ENCODE measurements around the gene VPS39. TPM values are rescaled to one million over a fixed set of nuclear protein-coding genes. Genes with fewer than 3 reads are reported as not detected.

Gene VPS39, protein sequence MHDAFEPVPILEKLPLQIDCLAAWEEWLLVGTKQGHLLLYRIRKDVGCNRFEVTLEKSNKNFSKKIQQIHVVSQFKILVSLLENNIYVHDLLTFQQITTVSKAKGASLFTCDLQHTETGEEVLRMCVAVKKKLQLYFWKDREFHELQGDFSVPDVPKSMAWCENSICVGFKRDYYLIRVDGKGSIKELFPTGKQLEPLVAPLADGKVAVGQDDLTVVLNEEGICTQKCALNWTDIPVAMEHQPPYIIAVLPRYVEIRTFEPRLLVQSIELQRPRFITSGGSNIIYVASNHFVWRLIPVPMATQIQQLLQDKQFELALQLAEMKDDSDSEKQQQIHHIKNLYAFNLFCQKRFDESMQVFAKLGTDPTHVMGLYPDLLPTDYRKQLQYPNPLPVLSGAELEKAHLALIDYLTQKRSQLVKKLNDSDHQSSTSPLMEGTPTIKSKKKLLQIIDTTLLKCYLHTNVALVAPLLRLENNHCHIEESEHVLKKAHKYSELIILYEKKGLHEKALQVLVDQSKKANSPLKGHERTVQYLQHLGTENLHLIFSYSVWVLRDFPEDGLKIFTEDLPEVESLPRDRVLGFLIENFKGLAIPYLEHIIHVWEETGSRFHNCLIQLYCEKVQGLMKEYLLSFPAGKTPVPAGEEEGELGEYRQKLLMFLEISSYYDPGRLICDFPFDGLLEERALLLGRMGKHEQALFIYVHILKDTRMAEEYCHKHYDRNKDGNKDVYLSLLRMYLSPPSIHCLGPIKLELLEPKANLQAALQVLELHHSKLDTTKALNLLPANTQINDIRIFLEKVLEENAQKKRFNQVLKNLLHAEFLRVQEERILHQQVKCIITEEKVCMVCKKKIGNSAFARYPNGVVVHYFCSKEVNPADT
- total RNA-seq, result 100 to 1,000 TPM; 120 to 135 TPM
- polyA plus RNA-seq (ENCODE audit: insufficient read depth, low read depth, low replicate concordance), result 71.8 TPM
- long read RNA-seq, donor 1, full-length matches to known transcripts, result 38 of 43 reads
- long read RNA-seq, donor 1, partial matches to known transcripts, result 5 of 43 reads
- long read RNA-seq, donor 1, other reads (novel, unspliced or antisense), result 0 of 43 reads
- long read RNA-seq, donor 2, full-length matches to known transcripts, result 24 of 24 reads
- long read RNA-seq, donor 2, partial matches to known transcripts, result 0 of 24 reads
- long read RNA-seq, donor 2, other reads (novel, unspliced or antisense), result 0 of 24 reads

DNA sequence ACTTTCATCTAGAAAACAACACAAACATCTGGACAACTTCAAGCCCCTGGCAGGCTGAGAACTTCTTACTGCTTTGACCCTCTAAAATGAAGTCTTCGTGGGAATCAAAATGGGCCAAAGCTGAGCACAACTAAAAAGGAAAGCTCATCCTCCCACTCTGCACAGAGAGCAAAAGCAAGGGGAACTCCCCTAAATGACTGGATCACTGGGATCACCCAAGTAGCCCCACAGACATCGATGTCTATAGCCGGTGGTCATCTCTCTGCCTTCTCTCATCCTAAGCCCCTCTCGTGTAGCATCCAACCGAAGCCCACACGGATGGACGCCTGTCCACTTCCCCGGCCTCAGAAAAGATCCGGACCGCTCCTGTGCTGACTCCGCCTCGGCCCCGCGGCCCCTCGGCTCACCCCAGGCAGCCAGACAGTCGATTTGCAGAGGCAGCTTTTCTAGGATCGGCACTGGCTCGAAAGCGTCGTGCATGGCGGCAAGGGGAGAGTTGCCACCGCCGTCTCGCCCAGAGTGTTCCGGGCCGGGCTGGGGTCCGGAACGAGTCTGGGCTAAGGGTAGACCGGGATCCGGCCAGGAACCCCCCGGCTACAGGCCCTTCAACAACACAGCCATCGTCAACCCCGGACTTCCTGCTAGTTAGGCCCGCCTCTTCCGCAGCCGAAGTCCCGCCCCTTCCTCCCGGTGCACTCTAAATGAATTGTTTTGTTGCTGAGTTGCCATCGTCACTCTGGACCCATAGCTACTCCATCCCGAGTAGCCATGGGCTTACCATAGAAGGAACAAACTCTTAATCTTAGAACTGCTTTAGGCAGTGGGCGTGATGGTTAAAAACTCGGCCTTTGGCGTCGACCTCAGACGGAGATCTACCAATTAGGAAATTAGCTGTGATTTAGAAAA lies at the start of gene VPS39:
Gene VPS39 (minus strand): TSS at position 631 of the 906 bp plus-strand sequence. CDS start 151 bp downstream, at position 480.
- DNase-seq, result peak; percentile 93
- Histone ChIP-seq H3K27me3 (no peaks in the 10 kb centered on the region), H3K4me1 (peaks cover 8% of the 10 kb centered on the region), H3K27ac (peak within 1 kb of the TSS; percentile 21 to 46), H3K9me3 (no peaks in the 10 kb centered on the region), H3K4me3 (peak within 1 kb of the TSS; percentile 72 to 73), H3K36me3 (ENCODE audit: low read depth, missing control alignments) (no peaks in the 10 kb centered on the region)
- 1% methylated on average over 41 to 45 of the region's 45 CpGs for WGBS, 2 donors
- peak; percentile 20 for TF ChIP-seq POLR2A (IDR thresholded peaks at IDR 0.05)
- TF ChIP-seq, protein P1, sequence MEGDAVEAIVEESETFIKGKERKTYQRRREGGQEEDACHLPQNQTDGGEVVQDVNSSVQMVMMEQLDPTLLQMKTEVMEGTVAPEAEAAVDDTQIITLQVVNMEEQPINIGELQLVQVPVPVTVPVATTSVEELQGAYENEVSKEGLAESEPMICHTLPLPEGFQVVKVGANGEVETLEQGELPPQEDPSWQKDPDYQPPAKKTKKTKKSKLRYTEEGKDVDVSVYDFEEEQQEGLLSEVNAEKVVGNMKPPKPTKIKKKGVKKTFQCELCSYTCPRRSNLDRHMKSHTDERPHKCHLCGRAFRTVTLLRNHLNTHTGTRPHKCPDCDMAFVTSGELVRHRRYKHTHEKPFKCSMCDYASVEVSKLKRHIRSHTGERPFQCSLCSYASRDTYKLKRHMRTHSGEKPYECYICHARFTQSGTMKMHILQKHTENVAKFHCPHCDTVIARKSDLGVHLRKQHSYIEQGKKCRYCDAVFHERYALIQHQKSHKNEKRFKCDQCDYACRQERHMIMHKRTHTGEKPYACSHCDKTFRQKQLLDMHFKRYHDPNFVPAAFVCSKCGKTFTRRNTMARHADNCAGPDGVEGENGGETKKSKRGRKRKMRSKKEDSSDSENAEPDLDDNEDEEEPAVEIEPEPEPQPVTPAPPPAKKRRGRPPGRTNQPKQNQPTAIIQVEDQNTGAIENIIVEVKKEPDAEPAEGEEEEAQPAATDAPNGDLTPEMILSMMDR (IDR thresholded peaks at IDR 0.05), result no peak
- intact Hi-C loops (cut with DNase I; ENCODE audit: low total_unique reads), result no loop called here

DNA sequence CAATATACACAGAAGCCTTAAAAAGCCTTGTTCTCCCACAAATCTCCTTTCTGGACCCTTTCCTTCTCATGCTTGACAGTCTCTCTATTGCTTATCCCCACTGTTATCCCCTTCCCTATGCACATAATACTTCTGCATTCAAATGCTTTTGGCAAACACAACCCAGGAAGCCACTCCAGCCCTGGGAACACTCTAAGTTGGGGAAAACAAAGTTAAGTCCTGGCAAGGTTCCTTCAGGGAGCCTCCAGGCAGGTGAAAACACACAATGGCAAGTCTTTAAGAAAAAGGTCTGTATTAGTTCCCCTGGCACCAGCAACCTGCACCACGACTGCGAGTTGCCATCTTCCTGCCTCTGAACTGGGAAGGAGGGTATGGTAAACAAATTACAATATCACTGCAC lies 45.2 kb upstream of the VPS39 start:
- H3K4me1 ChIP-seq, result no peaks in the 10 kb centered on the region
- H3K36me3 ChIP-seq (ENCODE audit: low read depth, missing control alignments), result no peaks in the 10 kb centered on the region
- H3K27me3 ChIP-seq, result no peaks in the 10 kb centered on the region
- no peak overlapping the region for H3K27ac ChIP-seq
- no peak for DNase-seq
- H3K9me3 ChIP-seq, result no peaks in the 10 kb centered on the region
- intact Hi-C loops (cut with DNase I; ENCODE audit: low total_unique reads), result no loop called here
- TF ChIP-seq, protein P1 (IDR thresholded peaks at IDR 0.05), result no peak
- TF ChIP-seq POLR2A (IDR thresholded peaks at IDR 0.05), result no peak
- 93 to 96% methylated on average over 2 of the region's 2 CpGs for WGBS, 2 donors
- no peak overlapping the region for H3K4me3 ChIP-seq

GRCh38 chr15:42240823-42241222 lies 32.7 kb upstream of the VPS39 start:
- intact Hi-C loops (cut with DNase I; ENCODE audit: low total_unique reads), result no loop called here
- H3K4me3 ChIP-seq, result no peak overlapping the region
- no peak overlapping the region for H3K27ac ChIP-seq
- no peak for DNase-seq
- no peaks in the 10 kb centered on the region for H3K27me3 ChIP-seq
- no peaks in the 10 kb centered on the region for H3K36me3 ChIP-seq (ENCODE audit: low read depth, missing control alignments)
- no peak for TF ChIP-seq POLR2A (IDR thresholded peaks at IDR 0.05)
- TF ChIP-seq, protein P1 (IDR thresholded peaks at IDR 0.05), result no peak
- no peaks in the 10 kb centered on the region for H3K4me1 ChIP-seq
- WGBS, 2 donors, result 91 to 100% methylated on average over 1 of the region's 1 CpG
- no peaks in the 10 kb centered on the region for H3K9me3 ChIP-seq

DNA sequence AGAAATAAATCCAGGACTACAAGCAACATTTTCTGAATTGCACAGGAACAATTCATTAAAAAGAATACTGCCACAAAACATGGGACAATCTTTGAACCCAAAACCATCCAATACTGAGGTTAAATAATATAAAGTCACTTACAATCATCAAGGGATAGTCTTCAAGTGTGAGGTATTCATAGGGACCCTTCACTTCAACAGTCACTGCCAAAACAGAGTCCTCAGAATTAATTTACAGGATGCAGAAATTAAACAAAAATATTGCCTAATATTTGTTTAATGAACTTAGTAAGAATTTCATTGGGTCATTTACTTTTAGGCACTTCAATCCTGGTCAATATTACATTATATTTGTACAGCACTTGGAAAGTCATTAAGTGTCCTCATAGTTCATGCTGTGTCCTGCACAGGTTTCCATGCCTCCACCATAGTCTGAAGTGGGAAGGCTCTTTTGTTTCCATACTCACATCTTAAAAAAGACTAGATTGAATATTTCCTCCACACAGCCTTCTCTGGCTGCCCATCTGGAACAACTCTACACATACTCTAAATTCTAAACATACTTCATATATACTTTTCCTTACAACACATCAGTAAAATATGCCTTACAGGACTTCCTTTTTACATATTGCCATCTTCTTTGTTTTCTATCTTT lies 31.6 kb upstream of the VPS39 start:
- no peak overlapping the region for H3K27ac ChIP-seq
- no peaks in the 10 kb centered on the region for H3K9me3 ChIP-seq
- no peak overlapping the region for H3K4me3 ChIP-seq
- no peaks in the 10 kb centered on the region for H3K27me3 ChIP-seq
- no peaks in the 10 kb centered on the region for H3K4me1 ChIP-seq
- no peaks in the 10 kb centered on the region for H3K36me3 ChIP-seq (ENCODE audit: low read depth, missing control alignments)
- TF ChIP-seq POLR2A (IDR thresholded peaks at IDR 0.05), result no peak
- TF ChIP-seq, protein P1 (IDR thresholded peaks at IDR 0.05), result no peak
- intact Hi-C loops (cut with DNase I; ENCODE audit: low total_unique reads), result no loop called here
- DNase-seq, result no peak

All from testis (tissue), 5 donors.